HUES48 (cell line): Measurements from ENCODE around the gene IPO8.

Source experiments
- H3K27ac ChIP-seq: one replicate; pipeline ENCODE4 v1.7.0; 2013; ENCODE audit warnings: low read depth, low read length, inconsistent platforms
- H3K27me3 ChIP-seq: 2 replicates; pipeline ENCODE4 v1.6.1; 2013; ENCODE audit warnings: mild to moderate bottlenecking, low read length; ENCODE audit not compliant: control insufficient read depth, insufficient read depth
- H3K36me3 ChIP-seq: 2 replicates; pipeline ENCODE4 v1.6.1; 2013; ENCODE audit warnings: low read length; ENCODE audit not compliant: control insufficient read depth, insufficient read depth
- H3K4me1 ChIP-seq: 2 replicates; pipeline ENCODE4 v1.6.1; 2013; ENCODE audit warnings: mild to moderate bottlenecking, low read length; ENCODE audit not compliant: control insufficient read depth, insufficient read depth
- H3K4me3 ChIP-seq: 2 replicates; pipeline ENCODE4 v1.5.1; 2013; ENCODE audit warnings: mild to moderate bottlenecking, low read depth, low read length
- H3K9ac ChIP-seq: 2 replicates; pipeline ENCODE4 v1.6.1; 2013; ENCODE audit warnings: mild to moderate bottlenecking, low read depth, low read length, moderate library complexity
- H3K9me3 ChIP-seq: 2 replicates; pipeline ENCODE4 v1.6.1; 2013; ENCODE audit warnings: low read length; ENCODE audit not compliant: control insufficient read depth, insufficient read depth

The IPO8 gene

GRCh38 chr12:30691122-30691879, 4.4 kb downstream of the IPO8 start:
- Histone ChIP-seq H3K36me3 (no peaks in the 10 kb centered on the region; the same call in 1 of the 2 replicates), H3K9me3 (no peaks in the 10 kb centered on the region), H3K4me3 (no peak overlapping the region), H3K27me3 (no peaks in the 10 kb centered on the region), H3K9ac (no peak overlapping the region), H3K4me1 (peaks cover 19% of the 10 kb centered on the region), H3K27ac (no peak overlapping the region)

GRCh38 chr12:30687265-30687986, 8.2 kb downstream of the IPO8 start:
- no peak overlapping the region for H3K4me3 ChIP-seq
- no peaks in the 10 kb centered on the region for H3K9me3 ChIP-seq
- no peaks in the 10 kb centered on the region for H3K27me3 ChIP-seq
- no peak overlapping the region for H3K27ac ChIP-seq
- peaks cover 17% of the 10 kb centered on the region for H3K36me3 ChIP-seq
- H3K9ac ChIP-seq: no peak overlapping the region
- H3K4me1 ChIP-seq: peaks cover 5% of the 10 kb centered on the region

DNA sequence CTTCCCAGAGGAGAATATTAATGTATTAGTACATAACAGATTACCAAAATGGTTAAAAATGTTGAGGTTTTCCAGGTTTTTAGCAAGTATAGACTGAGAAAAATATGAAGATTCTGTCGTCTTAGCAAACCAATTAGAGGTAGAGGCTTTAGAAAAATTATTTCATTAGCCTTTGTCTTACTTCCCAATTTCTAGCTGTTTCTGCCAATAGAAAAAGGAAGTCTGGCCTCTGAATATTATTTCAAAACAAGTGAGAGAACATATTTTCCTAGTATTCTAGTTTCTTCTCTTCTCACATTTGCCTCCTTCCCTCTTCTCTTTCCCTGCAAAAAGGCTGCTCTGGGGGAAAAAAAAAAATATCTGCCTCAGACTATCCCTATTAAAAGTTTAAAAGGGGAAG, 16.4 kb downstream of the IPO8 start:
- Histone ChIP-seq H3K36me3 (peaks cover 82% of the 10 kb centered on the region), H3K9ac (no peak overlapping the region), H3K27me3 (no peaks in the 10 kb centered on the region), H3K9me3 (no peaks in the 10 kb centered on the region), H3K4me1 (no peaks in the 10 kb centered on the region), H3K4me3 (no peak overlapping the region), H3K27ac (no peak overlapping the region)

DNA sequence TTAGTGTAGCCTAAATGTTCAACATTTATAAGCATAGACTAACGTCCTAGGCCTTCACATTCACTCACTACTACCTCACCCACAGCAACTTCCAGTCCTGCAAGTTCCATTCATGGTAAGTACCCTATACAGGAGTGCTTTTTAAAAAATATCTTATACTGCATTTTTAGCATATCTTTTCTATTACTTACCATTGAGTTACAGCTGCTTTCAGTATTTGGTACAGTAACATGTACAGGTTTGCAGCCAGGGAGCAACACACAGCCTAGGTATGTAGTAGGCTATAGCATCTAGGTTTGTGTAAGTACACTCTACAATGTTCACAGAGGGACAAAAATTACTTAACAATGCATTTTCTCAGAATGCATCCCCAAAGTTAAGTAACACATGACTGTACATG, 17.4 kb downstream of the IPO8 start:
- Histone ChIP-seq H3K27me3 (no peaks in the 10 kb centered on the region), H3K9me3 (no peaks in the 10 kb centered on the region), H3K27ac (no peak overlapping the region), H3K4me1 (no peaks in the 10 kb centered on the region), H3K4me3 (no peak overlapping the region), H3K36me3 (peaks cover 82% of the 10 kb centered on the region), H3K9ac (no peak overlapping the region)

- no peak overlapping the region for H3K9ac ChIP-seq
- H3K27ac ChIP-seq: no peak overlapping the region
- H3K9me3 ChIP-seq: no peaks in the 10 kb centered on the region
- no peaks in the 10 kb centered on the region for H3K27me3 ChIP-seq
- H3K4me1 ChIP-seq: 0 out of 2 replicates have a peak, but pooled peaks cover 1% of the 10 kb centered on the region
- H3K36me3 ChIP-seq: peaks cover 57% of the 10 kb centered on the region
- no peak overlapping the region for H3K4me3 ChIP-seq
Observed at GRCh38 chr12:30661210-30661609, 34.5 kb downstream of the IPO8 start.

DNA sequence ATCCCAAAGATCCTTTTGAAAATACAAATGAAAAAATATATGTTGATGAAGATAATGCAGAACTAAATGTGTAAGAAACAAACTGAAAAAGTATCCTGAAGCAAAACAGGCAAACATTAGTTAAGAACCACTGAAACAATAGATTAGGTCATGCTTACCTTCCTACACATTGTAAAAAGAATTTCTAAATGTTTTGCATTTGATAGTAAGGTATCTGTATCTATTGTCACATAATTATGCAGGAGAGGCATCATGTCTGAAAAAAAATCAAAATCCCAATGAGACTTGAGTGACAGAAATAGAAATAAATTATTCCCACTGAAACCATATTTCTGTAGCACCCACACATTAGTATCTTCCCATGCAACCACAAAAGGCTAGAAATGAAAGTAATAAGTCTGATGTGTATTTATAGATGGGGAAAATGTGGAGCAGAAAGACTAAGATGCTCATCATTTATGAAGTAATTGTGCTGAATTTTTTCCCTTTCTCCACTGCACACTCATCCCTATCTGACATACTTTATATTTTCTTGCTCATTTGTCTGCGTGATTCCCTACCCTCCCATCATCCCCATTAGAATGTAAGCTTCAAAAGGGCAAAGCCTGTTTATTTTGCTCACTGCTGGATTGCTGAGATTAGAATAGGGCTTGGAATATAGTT, 43.5 kb downstream of the IPO8 start:
- H3K9ac ChIP-seq: no peak overlapping the region
- H3K27ac ChIP-seq: no peak overlapping the region
- no peaks in the 10 kb centered on the region for H3K27me3 ChIP-seq

DNA sequence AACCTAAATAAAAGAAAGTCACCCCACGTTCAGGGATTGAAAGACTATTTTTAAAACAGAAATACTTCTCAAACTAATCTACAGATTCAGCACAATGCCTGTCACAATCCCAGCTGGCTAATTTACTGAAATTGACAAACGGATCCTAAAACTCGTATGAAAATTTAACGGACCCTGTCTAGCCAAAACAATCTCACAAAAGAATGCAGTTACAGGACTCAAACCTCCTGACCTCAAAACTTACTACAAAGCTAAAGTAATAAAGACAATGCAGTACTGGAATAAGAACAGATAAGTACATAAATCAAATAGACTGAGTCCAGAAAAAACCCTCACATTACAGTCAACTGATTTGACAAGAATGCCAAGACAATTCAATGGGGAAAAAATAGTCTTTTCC, 48.8 kb downstream of the IPO8 start:
- Histone ChIP-seq H3K9me3 (no peaks in the 10 kb centered on the region), H3K27me3 (no peaks in the 10 kb centered on the region), H3K4me3 (no peak overlapping the region), H3K4me1 (peaks cover 17% of the 10 kb centered on the region), H3K27ac (no peak overlapping the region), H3K36me3 (peaks cover 12% of the 10 kb centered on the region), H3K9ac (no peak overlapping the region)

More for the DNA sequence above, 43.5 kb downstream of the IPO8 start:
- no peaks in the 10 kb centered on the region for H3K9me3 ChIP-seq
- H3K4me1 ChIP-seq: no peaks in the 10 kb centered on the region
- no peak overlapping the region for H3K4me3 ChIP-seq
- H3K36me3 ChIP-seq: peaks cover 28% of the 10 kb centered on the region

DNA sequence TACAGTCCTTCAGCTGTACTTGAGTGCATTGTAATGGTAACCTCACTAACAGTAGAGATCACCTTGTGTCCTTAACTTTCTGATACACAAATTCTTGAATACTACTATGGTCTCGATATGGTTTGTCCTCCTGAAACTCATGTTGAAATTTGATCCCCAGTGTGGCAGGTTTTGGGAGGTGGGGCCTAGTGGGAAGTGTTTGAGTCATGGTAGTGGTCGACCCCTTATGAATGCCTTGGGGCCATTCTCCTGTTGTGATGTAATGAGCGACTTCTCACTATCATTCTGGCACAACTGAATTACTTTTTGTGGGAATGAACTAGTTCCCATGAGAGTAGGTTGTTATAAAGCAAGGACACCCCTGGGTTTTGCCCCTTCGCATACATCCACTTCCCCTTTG, 52.3 kb downstream of the IPO8 start:
- Histone ChIP-seq H3K4me3 (no peak overlapping the region), H3K4me1 (peaks cover 17% of the 10 kb centered on the region), H3K27me3 (no peaks in the 10 kb centered on the region), H3K9me3 (no peaks in the 10 kb centered on the region), H3K9ac (no peak overlapping the region), H3K27ac (no peak overlapping the region), H3K36me3 (peaks cover 7% of the 10 kb centered on the region)

DNA sequence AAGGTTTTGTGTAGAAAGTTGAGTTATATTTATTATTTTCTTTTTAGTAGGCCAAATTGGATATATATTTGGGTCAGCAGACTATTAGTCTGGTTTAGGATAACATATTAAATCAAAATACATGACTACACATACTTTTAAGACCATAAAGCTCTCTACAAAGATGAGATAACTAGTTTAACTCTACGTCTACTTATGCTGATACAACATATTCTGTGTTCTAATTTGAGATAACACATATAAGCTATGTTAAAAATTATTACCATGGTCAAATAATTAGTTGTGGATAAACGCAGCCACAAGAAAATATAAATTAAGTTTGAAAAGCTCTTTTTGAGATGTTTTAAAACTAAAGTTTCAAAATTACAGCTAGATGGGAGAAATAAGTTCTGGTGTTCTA, 55.3 kb downstream of the IPO8 start:
- Histone ChIP-seq H3K36me3 (peaks cover 16% of the 10 kb centered on the region), H3K4me1 (peaks cover 8% of the 10 kb centered on the region), H3K9me3 (no peaks in the 10 kb centered on the region), H3K27ac (no peak overlapping the region), H3K9ac (no peak overlapping the region), H3K27me3 (no peaks in the 10 kb centered on the region), H3K4me3 (no peak overlapping the region)

DNA sequence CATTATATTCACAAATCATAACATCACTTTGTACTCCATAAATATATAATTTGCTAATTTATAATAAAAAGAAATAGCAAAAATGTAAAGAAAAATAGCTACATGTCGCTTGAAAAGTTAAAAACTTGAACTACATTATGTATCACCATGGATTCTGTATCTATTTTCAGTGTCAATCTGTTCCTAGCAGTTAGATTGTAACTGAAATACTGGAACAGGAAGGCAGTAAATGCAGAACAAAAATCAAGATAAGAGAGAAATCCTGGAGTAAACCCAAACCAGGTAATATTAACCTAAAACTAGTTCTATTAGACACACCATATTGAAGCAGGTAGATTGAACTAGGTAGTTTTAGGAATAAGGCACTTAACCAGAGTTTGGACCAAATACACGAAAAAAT, 60.3 kb downstream of the IPO8 start:
- no peaks in the 10 kb centered on the region for H3K27me3 ChIP-seq

GRCh38 chr12:30631740-30632139, 63.9 kb downstream of the IPO8 start:
- H3K27ac ChIP-seq: no peak overlapping the region
- no peaks in the 10 kb centered on the region for H3K4me1 ChIP-seq
- peaks cover 51% of the 10 kb centered on the region for H3K36me3 ChIP-seq
- no peaks in the 10 kb centered on the region for H3K9me3 ChIP-seq
- H3K27me3 ChIP-seq: no peaks in the 10 kb centered on the region
- H3K9ac ChIP-seq: no peak overlapping the region
- no peak overlapping the region for H3K4me3 ChIP-seq

More for the DNA sequence above, 60.3 kb downstream of the IPO8 start:
- Histone ChIP-seq H3K4me3 (no peak overlapping the region), H3K4me1 (no peaks in the 10 kb centered on the region), H3K27ac (no peak overlapping the region), H3K9me3 (no peaks in the 10 kb centered on the region), H3K9ac (no peak overlapping the region), H3K36me3 (peaks cover 44% of the 10 kb centered on the region)
